Fibroblast of lung (primary cell): ENCODE measurements around the gene BBS9. TPM values are rescaled to one million over a fixed set of nuclear protein-coding genes. Genes with fewer than 3 reads are reported as not detected.
"Not testable (repeated sequence)": the region's sequence is repeated elsewhere in the genome, so short reads cannot be mapped to it uniquely, and the experiment has no call there.

ENCODE experiments used
- DNase-seq, 2 donors: peaks; one replicate each; pipeline versions ENCODE4 v3.0.0 to v3.0.0-alpha.2; 2010; ENCODE audit warnings: low read depth in 2 of 2
- H2AFZ ChIP-seq: 2 replicates; pipeline ENCODE4 v1.5.1; 2012; ENCODE audit warnings: low read length, control low read depth, inconsistent platforms
- H3K27ac ChIP-seq: 2 replicates; pipeline ENCODE4 v1.5.1; 2011; ENCODE audit warnings: low read length, control low read depth; ENCODE audit not compliant: insufficient read depth
- H3K27me3 ChIP-seq: 2 replicates; pipeline ENCODE4 v1.5.1; 2011; ENCODE audit warnings: mild to moderate bottlenecking, low read length; ENCODE audit not compliant: control insufficient read depth, insufficient read depth
- H3K36me3 ChIP-seq: 2 replicates; pipeline ENCODE4 v1.5.1; 2011; ENCODE audit warnings: low read length; ENCODE audit not compliant: control insufficient read depth, insufficient read depth
- H3K4me1 ChIP-seq: 2 replicates; pipeline ENCODE4 v1.5.1; 2011; ENCODE audit warnings: low read length; ENCODE audit not compliant: control insufficient read depth, insufficient read depth; ENCODE audit errors: extremely low read depth
- H3K4me2 ChIP-seq: 2 replicates; pipeline ENCODE4 v1.5.1; 2011; ENCODE audit warnings: low read length, control low read depth; ENCODE audit not compliant: insufficient read depth; ENCODE audit errors: extremely low read depth
- H3K4me3 ChIP-seq, 4 experiments: fragments of 200-600 bp in 1 of 4; sonication (generic) in 1 of 4; replicated peaks in 1 of 4; 2 replicates each; pipeline ENCODE4 v1.5.1; 2011 to 2016; ENCODE audit warnings: low read length in 4 of 4, low read depth in 3 of 4, mild to moderate bottlenecking in 3 of 4, control low read depth in 2 of 4, inconsistent platforms in 1 of 4, mixed read lengths in 1 of 4; ENCODE audit not compliant: insufficient read depth in 1 of 4; ENCODE audit errors: control extremely low read depth in 1 of 4
- H3K79me2 ChIP-seq: 2 replicates; pipeline ENCODE4 v1.5.1; 2012; ENCODE audit warnings: mild to moderate bottlenecking, low read length, inconsistent platforms; ENCODE audit not compliant: control insufficient read depth, insufficient read depth
- H3K9ac ChIP-seq: 2 replicates; pipeline ENCODE4 v1.5.1; 2011; ENCODE audit warnings: mild to moderate bottlenecking, low read length, control low read depth; ENCODE audit not compliant: insufficient read depth
- H3K9me3 ChIP-seq: 2 replicates; pipeline ENCODE4 v1.5.1; 2012; ENCODE audit warnings: low read depth, low read length; ENCODE audit not compliant: control insufficient read depth, insufficient read depth
- H4K20me1 ChIP-seq: 2 replicates; pipeline ENCODE4 v1.5.1; 2011; ENCODE audit warnings: low read length; ENCODE audit not compliant: control insufficient read depth, insufficient read depth; ENCODE audit errors: extremely low read depth
- EZH2 ChIP-seq: IDR thresholded peaks from 2 replicates; pipeline ENCODE4 v1.5.1; 2012; ENCODE audit warnings: low read length, control low read depth, mild to moderate bottlenecking; ENCODE audit errors: missing control alignments
- polyA plus RNA-seq, 2 donors: library from polyadenylated mRNA; depleted of rRNA in 1 of 2; stranded (reverse) in 1 of 2; unstranded in 1 of 2; fragments of >200 nt; gene quantifications; 2 replicates each; pipeline ENCODE4 v1.2.1, GENCODE V29; 2011 to 2012; ENCODE audit warnings: missing spikeins in 1 of 2
- total RNA-seq: library from RNA; depleted of rRNA; stranded (reverse); fragments of >200 nt; gene quantifications from 2 replicates; pipeline ENCODE4 v1.2.1, GENCODE V29; 2014
- TF ChIP-seq, protein P1 (sequence below), 2 donors: IDR thresholded peaks in 1 of 2; conservative IDR thresholded peaks in 1 of 2; 1 replicate in 1 of 2; 2 replicates in 1 of 2; pipeline ENCODE4 v1.5.1; 2011 to 2012; ENCODE audit warnings: low read length in 2 of 2, control low read depth in 1 of 2, inconsistent platforms in 1 of 2, low read depth in 1 of 2, mild to moderate bottlenecking in 1 of 2

BBS9 gene
- total and polyA plus RNA-seq, 2 donors (not counting 1 experiment from before 2014, with no cell fraction given) = 19.1 to 26.9 TPM

DNA sequence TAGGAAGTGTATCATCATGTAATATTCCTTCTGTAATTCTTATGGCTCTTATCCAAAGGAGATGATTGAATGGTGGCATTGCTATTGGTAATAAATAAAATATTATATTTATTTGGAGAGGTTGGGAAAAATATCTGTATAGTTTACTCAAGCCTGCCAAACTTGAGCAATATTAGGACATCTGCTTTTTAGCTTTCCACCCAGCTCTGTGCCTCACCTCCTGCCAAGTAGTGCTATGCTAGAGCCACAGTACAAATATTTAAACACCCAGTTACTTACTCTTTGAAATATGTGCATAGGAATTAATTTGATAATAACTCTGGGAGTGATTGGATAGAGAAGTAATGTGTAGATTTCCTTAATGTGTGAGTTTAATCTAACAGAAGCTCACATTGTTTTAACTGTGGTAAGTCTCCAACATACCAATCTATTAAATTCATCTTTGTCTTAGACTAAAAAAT, 129.2 kb downstream of the BBS9 start:
- no peak overlapping the region for H3K9ac ChIP-seq
- DNase-seq = peak; percentile 27 to 76
- H4K20me1 ChIP-seq = no peaks in the 10 kb centered on the region
- H2AFZ ChIP-seq = no peak overlapping the region
- no peaks in the 10 kb centered on the region for H3K79me2 ChIP-seq
- no peaks in the 10 kb centered on the region for H3K36me3 ChIP-seq
- no peaks in the 10 kb centered on the region for H3K4me1 ChIP-seq
- peak overlapping the region; percentile 15 for H3K4me2 ChIP-seq
- no peak overlapping the region for H3K4me3 ChIP-seq
- H3K27ac ChIP-seq = no peak overlapping the region
- no peaks in the 10 kb centered on the region for H3K27me3 ChIP-seq
- H3K9me3 ChIP-seq = no peaks in the 10 kb centered on the region
- TF ChIP-seq, protein P1, sequence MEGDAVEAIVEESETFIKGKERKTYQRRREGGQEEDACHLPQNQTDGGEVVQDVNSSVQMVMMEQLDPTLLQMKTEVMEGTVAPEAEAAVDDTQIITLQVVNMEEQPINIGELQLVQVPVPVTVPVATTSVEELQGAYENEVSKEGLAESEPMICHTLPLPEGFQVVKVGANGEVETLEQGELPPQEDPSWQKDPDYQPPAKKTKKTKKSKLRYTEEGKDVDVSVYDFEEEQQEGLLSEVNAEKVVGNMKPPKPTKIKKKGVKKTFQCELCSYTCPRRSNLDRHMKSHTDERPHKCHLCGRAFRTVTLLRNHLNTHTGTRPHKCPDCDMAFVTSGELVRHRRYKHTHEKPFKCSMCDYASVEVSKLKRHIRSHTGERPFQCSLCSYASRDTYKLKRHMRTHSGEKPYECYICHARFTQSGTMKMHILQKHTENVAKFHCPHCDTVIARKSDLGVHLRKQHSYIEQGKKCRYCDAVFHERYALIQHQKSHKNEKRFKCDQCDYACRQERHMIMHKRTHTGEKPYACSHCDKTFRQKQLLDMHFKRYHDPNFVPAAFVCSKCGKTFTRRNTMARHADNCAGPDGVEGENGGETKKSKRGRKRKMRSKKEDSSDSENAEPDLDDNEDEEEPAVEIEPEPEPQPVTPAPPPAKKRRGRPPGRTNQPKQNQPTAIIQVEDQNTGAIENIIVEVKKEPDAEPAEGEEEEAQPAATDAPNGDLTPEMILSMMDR (conservative IDR thresholded peaks at IDR 0.05 in 1 of 2, IDR thresholded peaks at IDR 0.05 in 1 of 2; ENCODE audit: low read depth in 1 of 2, low read length in 2 of 2) = no peak
- no peak for TF ChIP-seq EZH2

DNA sequence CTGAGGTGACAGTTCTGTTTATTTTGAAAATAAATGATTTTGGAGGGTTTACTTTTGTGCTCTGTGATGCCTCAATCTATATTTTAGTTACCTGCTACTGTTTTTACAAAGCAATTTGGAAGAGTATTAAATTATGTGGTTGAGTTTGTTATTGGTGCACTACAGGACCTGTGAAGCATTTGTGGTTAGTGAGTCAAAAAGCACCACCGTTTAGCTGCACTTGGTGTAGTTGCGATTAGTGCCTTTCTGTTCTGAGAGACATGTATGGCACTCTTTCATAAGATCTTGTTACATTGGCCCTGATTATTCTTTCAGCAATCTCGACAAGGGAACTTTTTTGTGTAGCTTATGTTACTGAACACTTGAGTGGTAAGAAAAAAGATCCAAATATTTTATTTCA, 132.2 kb downstream of the BBS9 start:
- no peak overlapping the region for H3K9ac ChIP-seq
- no peaks in the 10 kb centered on the region for H3K27me3 ChIP-seq
- DNase-seq = peak; percentile 17 to 79
- no peaks in the 10 kb centered on the region for H3K36me3 ChIP-seq
- H3K9me3 ChIP-seq = no peaks in the 10 kb centered on the region
- no peaks in the 10 kb centered on the region for H3K4me1 ChIP-seq
- no peaks in the 10 kb centered on the region for H3K79me2 ChIP-seq
- no peak overlapping the region for H2AFZ ChIP-seq
- H4K20me1 ChIP-seq = no peaks in the 10 kb centered on the region
- H3K27ac ChIP-seq = no peak overlapping the region
- no peak overlapping the region for H3K4me3 ChIP-seq
- no peak overlapping the region for H3K4me2 ChIP-seq
- TF ChIP-seq, protein P1 (conservative IDR thresholded peaks at IDR 0.05 in 1 of 2, IDR thresholded peaks at IDR 0.05 in 1 of 2; ENCODE audit: low read depth in 1 of 2, low read length in 2 of 2) = no peak
- TF ChIP-seq EZH2 = no peak

DNA sequence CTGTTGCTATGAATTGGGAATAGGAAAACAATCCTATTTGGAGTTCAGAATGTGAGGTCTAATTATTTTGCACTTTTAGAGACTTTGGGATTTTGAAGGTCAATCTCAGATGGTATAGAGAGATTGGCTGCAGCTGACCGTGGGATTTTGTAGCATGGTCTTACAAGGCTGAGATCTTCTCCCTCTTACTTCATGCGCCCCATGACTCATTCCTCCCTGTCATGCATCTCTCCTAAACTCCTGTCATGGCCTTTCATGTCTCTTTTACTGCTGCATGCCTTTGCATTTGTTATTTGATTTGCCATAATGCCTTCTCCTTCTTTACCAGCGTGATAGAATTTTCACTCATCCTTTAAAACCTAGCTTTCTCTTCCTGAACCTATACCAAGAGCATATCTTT, 133.1 kb downstream of the BBS9 start:
- Histone ChIP-seq H2AFZ (no peak overlapping the region), H3K36me3 (no peaks in the 10 kb centered on the region), H3K9me3 (no peaks in the 10 kb centered on the region), H3K79me2 (no peaks in the 10 kb centered on the region), H4K20me1 (no peaks in the 10 kb centered on the region), H3K4me1 (no peaks in the 10 kb centered on the region), H3K4me2 (no peak overlapping the region), H3K27ac (no peak overlapping the region), H3K4me3 (no peak overlapping the region), H3K27me3 (no peaks in the 10 kb centered on the region), H3K9ac (no peak overlapping the region)
- peak in 1 of 2 donors; percentile 35 for DNase-seq
- no peak for TF ChIP-seq EZH2
- TF ChIP-seq, protein P1 (conservative IDR thresholded peaks at IDR 0.05 in 1 of 2, IDR thresholded peaks at IDR 0.05 in 1 of 2; ENCODE audit: low read depth in 1 of 2, low read length in 2 of 2) = no peak

DNA sequence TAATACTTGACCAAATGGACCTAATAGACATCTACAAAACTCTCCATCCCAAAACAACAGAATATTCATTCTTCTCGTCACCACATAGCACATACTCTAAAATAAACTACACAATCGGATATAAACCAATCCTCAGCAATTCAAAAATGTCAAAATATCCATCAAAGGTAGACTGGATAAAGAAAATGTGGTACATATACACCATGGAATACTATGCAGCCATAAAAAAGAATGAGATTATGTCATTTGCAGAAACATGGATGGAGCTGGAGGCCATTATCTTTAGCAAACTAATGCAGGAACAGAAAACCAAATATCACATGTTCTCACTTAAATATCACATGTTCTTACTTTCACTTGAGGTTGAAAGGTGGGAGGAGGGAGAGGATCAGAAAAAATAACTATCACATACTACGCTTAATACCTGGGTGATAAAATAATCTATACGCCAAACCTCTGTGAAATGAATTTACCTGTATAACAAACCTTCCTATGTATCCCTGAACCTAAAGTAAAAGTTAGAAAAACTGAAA, 142.5 kb downstream of the BBS9 start:
- not testable (repeated sequence) for H3K4me3 ChIP-seq, H3K36me3 ChIP-seq, H3K27me3 ChIP-seq, H3K79me2 ChIP-seq, H4K20me1 ChIP-seq, H3K9me3 ChIP-seq, H3K27ac ChIP-seq, H3K4me1 ChIP-seq, H3K4me2 ChIP-seq, DNase-seq, H2AFZ ChIP-seq, H3K9ac ChIP-seq
